HL-60/S4 (cell line): ENCODE data around the gene CD9.
"Not testable (repeated sequence)": the region's sequence is repeated elsewhere in the genome, so short reads cannot be mapped to it uniquely, and the experiment has no call there.

Experiments used
- in situ Hi-C: fragments of 300-500 bp; cut with MboI; formaldehyde crosslinking; loops from 2 replicates; pipeline ENCODE4 v1.14.3; 2022; ENCODE audit warnings: low sequenced_read_pairs

CD9 gene

GRCh38 chr12:6200256-6201212, at the start of gene CD9:
TSS of gene CD9 (plus strand) at chr12:6200400. CDS start at chr12:6200500, 100 bp downstream.
- in situ Hi-C loops: no loop called here

GRCh38 chr12:6154730-6155459, 45.3 kb upstream of the CD9 start:
- in situ Hi-C loops: no loop called here

GRCh38 chr12:6157482-6157881, 42.7 kb upstream of the CD9 start:
- in situ Hi-C loops: no loop called here

DNA sequence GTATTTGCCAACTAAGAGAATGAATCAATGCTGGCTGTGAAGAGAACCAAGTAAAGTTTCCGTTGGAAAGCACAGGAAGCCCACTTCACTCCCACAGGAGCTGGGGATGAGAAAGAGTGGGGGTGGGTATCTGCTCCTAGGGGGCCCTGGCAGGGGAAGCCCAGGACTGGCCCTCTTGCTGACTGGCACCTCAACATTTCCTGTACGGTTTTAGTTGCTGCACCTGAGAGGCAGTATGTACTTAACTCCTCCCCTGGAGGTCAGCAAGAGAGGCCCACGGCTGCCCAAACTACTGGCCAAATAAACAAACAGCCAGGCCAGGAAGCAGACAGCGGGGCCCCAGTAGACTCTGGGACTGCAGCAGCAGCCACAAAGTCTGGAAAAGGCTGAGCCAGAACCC, 41.9 kb upstream of the CD9 start:
- in situ Hi-C loops: no loop called here

GRCh38 chr12:6158749-6159148, 41.5 kb upstream of the CD9 start:
- in situ Hi-C loops: no loop called here

DNA sequence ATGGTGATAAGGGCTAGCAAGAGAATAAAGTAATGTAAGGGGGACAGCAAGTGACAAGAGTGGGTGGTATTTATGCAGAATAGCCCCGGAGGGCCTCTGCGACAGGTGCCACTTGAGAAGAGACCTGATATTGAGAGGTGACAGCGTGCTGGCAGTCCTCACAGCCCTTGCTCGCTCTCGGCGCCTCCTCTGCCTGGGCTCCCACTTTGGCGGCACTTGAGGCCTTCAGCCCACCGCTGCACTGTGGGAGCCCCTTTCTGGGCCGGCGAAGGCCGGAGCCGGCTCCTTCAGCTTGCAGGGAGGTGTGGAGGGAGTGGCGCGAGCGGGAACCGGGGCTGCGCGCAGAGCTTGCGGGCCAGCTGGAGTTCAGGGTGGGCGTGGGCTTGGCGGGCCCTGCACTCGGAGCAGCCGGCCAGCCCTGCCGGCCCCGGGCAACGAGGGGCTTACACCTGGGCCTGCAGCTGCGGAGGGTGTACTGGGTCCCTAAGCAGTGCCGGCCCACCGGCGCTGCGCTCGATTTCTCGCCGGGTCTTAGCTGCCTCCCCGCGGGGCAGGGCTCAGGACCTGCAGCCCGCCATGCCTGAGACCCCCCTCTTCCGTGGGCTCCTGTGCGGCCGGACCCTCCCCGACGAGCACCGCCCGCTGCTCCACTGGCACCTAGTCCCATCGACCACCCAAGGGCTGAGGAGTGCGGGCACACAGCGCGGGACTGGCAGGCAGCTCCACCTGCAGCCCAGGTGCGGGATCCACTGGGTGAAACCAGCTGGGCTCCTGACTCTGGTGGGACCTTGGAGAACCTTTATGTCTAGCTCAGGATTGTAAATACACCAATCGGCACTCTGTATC, 40.8 kb upstream of the CD9 start:
- in situ Hi-C loops: not testable (repeated sequence)

DNA sequence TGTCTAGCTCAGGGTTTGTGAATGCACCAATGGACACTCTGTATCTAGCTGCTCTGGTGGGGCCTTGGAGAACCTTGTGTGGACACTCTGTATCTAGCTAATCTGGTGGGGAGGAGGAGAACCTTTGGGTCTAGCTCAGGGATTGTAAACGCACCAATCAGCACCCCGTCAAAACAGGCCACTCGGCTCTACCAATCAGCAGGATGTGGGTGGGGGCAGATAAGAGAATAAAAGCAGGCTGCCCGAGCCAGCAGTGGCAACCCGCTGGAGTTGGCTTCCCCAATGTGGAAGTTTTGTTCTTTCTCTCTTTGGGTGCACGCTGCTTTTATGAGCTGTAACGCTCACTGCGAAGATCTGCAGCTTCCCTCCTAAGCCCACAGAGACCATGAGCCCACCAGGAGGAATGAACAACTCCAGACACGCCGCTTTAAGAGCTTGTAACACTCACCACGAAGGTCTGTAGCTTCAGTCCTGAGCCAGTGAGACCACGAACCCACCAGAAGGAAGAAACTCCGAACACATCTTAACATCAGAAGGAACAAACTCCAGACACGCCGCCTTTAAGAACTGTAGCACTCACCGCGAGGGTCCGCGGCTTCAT, 40.1 kb upstream of the CD9 start:
- in situ Hi-C loops: not testable (repeated sequence)

GRCh38 chr12:6161124-6161882, 38.9 kb upstream of the CD9 start:
- in situ Hi-C loops: no loop called here

DNA sequence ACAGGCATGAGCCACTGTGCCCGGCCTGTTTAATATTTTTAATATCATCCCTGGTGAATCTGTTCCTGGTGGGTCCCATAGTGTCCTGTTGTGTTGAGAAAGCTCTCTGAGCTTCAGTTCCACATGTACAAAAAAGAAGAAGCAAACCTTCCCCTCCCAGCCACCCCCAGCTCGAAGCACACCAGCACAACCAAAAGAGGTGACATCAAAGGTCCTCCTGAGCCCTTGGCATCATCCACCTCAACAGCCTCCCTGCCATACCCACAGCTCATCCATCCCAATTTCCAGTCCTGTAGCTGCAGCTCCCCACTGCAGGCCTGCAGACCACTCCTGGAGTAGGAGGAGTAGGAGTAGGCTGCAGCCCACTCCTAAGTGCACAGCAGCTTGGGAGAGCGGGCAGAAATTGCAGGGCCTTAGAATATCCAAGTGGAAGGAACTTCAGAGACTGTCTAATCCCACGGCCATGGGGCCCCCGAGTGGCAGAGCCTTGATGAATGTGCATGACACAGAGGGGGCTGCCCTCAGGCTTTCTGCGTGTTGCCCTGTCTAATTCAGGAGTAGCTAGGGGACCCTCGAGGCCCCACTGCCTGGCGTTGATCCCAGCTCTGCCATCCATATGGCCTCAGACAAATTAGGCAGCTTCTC, 36.7 kb upstream of the CD9 start:
- in situ Hi-C loops: no loop called here

DNA sequence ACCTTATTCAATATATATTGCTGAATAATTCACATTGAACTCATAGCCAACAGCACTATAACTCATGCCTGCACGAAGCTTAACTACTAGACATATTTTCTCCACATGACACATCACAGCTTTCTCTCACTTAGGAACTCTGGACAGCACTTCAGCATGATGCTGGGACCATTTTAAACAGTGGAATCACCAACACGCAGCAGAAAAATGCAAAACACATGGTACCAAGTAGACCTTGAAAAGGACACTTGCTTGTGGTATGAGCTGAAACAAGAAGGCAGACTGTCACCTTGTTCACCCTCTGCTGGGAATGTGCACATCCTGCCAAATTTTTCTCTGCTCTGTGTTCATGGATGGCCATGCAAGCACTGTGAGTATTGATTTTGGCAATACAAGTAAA, 34.8 kb upstream of the CD9 start:
- in situ Hi-C loops: no loop called here

DNA sequence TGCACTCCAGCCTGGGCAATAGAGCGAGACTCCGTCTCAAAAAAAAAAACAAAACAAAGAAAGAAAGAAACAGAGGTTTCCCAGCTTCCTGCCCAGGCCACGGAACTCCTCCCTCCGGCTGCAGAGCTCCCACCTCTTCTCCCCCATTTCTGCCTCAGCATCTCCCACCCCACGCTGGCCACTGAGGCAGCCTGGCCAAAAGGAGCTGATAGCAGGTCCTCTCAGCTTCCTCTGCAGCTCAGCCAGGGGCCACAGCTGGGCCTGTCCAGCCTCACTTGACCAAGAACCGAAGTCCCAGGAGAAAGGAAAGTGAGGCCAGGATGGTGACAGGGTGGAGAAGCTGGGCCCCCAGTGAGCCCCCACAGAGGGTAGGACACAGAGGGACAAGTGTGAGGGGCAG, 33.4 kb upstream of the CD9 start:
- in situ Hi-C loops: no loop called here

DNA sequence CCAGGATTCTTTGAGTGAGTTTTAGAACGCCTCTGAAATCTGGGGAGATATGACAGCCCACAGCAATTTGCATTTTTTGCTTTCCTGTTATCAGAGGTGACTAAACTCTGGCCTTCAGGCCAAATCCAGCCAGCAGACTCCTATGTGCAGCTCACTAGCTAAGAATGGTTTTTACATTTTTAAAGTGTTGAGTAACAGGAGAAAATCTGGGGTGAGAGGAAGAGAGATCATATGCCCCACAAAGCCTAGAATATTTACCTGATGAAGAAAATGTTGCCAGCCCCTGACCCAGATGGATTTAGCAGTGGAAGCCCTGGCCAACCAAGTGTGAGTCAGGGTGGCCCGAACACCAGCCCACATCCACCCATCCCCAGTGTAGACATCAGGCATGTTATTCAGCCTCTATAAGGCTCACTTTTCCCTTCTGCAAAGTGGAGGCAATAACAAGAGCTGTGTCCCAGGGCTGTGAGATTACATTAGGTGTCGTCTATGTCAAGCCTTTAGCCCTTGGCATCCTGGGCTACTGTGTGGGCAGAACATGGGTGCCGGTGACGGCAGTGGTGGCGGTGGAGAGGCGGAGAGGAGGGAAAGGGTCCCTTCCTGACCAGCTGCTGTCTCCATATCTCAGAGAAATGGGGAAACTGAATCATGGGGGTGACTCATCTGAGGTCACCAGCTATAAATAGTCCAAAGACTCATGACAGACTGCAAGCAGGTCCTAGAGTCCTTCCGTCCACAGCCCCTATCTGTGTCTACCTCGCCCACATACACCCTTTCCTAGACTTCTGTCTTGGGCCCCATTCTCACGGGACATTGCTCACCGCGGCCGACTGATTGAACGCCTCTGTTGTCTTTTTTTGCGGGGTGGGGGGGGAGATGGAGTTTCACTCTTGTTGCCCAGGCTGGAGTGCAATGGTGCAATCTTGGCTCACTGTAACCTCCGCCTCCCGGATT, 32.6 kb upstream of the CD9 start:
- in situ Hi-C loops: no loop called here

DNA sequence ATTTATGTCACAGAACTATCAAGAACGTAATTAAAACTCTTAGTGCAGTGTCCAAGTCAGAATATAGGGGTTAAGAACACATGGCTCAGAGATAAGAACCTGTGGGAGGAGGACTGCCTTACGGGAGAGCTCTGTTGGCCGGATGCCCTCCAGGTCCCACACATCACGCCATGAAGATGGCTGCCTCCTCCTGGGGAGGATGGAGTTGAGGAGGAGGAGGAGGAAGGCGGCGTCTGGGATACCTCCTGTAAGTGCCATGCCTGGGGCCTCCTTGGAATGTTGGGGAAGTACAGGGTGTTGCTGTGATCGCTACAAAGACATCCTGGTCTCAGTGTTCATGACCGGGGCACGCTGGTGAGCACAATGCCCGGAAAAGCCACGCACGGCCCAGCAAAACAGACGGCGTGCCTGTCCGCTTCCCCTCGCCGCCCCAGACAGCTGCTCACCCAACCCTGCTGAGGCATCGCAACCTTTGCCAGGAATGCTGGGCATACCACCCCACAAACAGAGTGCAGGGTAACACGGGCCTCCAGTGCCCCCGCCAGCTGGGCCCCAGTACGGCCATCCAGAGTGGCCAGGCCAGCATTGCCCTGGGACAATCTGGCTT, 28.7 kb upstream of the CD9 start:
- in situ Hi-C loops: no loop called here

- in situ Hi-C loops: no loop called here
Measured at GRCh38 chr12:6172086-6172485, 28.1 kb upstream of the CD9 start.

GRCh38 chr12:6172862-6173261, 27.3 kb upstream of the CD9 start:
- in situ Hi-C loops: no loop called here

GRCh38 chr12:6177642-6178358, 22.4 kb upstream of the CD9 start:
- in situ Hi-C loops: no loop called here

DNA sequence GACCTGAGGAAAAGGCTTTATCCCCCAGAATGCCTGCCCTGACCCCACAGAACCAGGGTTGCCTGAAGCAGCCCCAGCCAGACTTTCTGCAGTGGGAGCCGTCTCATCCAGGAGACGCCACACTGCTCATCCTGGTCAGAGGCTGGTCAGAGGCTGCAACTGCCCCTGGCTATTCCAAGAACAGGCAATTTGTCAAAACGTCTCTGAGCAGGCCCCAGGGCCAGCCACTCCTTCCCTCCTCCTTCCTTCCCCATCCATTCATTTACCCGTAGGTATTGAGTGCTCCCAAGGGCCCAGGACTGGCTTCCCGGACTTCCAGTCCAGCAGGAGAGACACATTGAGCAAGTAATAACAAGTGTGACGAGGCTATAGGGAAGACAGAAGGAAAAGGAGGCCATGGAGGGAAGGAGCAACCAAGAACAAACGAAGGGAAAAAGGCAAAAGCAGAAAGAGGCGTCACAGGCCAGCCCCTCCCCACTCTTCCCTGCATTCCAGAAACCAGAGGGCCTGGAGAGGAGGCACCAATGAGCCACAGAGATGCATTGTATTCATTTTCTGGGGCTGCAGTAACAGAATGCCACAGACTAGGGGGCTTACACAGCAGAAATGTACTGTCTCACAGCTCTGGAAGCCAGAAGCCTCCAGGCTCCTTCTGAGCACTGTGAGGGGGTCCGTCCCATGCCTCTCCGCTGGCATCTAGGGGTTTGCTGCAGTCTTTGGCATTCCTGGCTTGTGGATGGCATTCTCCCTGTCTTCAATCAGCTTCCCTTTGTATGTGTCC, 21.0 kb upstream of the CD9 start:
- in situ Hi-C loops: no loop called here
